Ectodermal cell (in vitro differentiated cells): ENCODE results near the gene KMO.
A peak's percentile ranks its signal among the peaks of the same experiment; 100 is the strongest.

Experiments
- H3K27ac ChIP-seq: 2 replicates; pipeline ENCODE4 v1.7.0; 2013; ENCODE audit warnings: mild to moderate bottlenecking, low read depth, low read length; ENCODE audit not compliant: insufficient read depth, poor library complexity, severe bottlenecking
- H3K27me3 ChIP-seq: 2 replicates; pipeline ENCODE4 v1.7.0; 2013; ENCODE audit warnings: mild to moderate bottlenecking, low read length; ENCODE audit not compliant: insufficient read depth, control insufficient read depth, poor library complexity, severe bottlenecking
- H3K36me3 ChIP-seq: one replicate; pipeline ENCODE4 v1.7.0; 2013; ENCODE audit warnings: low read length; ENCODE audit not compliant: control insufficient read depth, insufficient read depth
- H3K4me1 ChIP-seq: one replicate; pipeline ENCODE4 v1.7.0; 2013; ENCODE audit warnings: low read length; ENCODE audit not compliant: control insufficient read depth, insufficient read depth
- H3K4me3 ChIP-seq: 2 replicates; pipeline ENCODE4 v1.7.0; 2013; ENCODE audit warnings: low read depth, low read length, control low read depth; ENCODE audit not compliant: insufficient read depth
- H3K9me3 ChIP-seq: 2 replicates; pipeline ENCODE4 v1.7.0; 2013; ENCODE audit warnings: mild to moderate bottlenecking, low read length, moderate library complexity; ENCODE audit not compliant: control insufficient read depth
- WGBS, 2 experiments: methylation state at CpG; one replicate each; pipeline ENCODE4 v1.1.7; 2013; ENCODE audit warnings: missing lambda C conversion rate in 2 of 2; 5-methylcytosine and 5-hydroxymethylcytosine counted together

Gene KMO

GRCh38 chr1:241518476-241519307 is 13.5 kb upstream of the KMO start:
- no peaks in the 10 kb centered on the region for H3K4me1 ChIP-seq
- H3K27me3 ChIP-seq, result peaks cover 17% of the 10 kb centered on the region
- no peak overlapping the region for H3K27ac ChIP-seq
- peak overlapping the region; percentile 65 for H3K4me3 ChIP-seq
- WGBS, 2 experiments, result 8% methylated on average over 28 of the region's 28 CpGs
- H3K36me3 ChIP-seq, result peaks cover 3% of the 10 kb centered on the region
- no peaks in the 10 kb centered on the region for H3K9me3 ChIP-seq

GRCh38 chr1:241519308-241520079 is 12.7 kb upstream of the KMO start, which contains the start of gene FH:
Gene FH (minus strand): TSS chr1:241519755. CDS start chr1:241519722, 33 bp downstream.
- H3K4me1 ChIP-seq, result no peaks in the 10 kb centered on the region
- H3K9me3 ChIP-seq, result no peaks in the 10 kb centered on the region
- peaks cover 18% of the 10 kb centered on the region for H3K27me3 ChIP-seq
- H3K4me3 ChIP-seq, result peak within 1 kb of the TSS; percentile 65
- 0 to 1% methylated on average over 69 to 70 of the region's 70 CpGs for WGBS, 2 experiments
- peaks cover 3% of the 10 kb centered on the region for H3K36me3 ChIP-seq
- H3K27ac ChIP-seq, result no peak within 1 kb of the TSS

DNA sequence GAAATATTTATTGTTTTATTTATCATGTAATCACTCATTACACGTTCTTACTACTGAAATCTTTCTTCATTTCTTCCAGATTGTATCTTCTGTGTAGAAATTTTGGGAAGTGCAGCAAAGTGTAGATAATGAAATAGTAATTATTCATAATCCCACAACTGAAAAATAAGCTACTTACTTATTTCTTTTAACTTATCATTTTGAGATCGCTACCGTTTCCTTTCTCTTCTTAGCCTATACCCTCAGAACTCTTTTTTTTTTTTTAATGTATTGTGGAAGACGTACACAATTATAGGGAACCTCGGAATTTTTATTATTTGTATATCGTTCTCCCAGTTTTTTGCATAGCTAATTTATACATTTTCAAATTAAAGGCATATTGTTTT is 12.1 kb upstream of the KMO start:
- Histone ChIP-seq H3K27ac (no peak overlapping the region), H3K9me3 (no peaks in the 10 kb centered on the region), H3K4me1 (no peaks in the 10 kb centered on the region), H3K36me3 (peaks cover 3% of the 10 kb centered on the region), H3K4me3 (peak overlapping the region; percentile 65), H3K27me3 (peaks cover 18% of the 10 kb centered on the region)
- 0% methylated on average over 1 of the region's 6 CpGs; no CpG with 5 or more reads in 1 of the 2 experiments for WGBS, 2 experiments

GRCh38 chr1:241521718-241522117 is 10.5 kb upstream of the KMO start:
- Histone ChIP-seq H3K27me3 (peaks cover 18% of the 10 kb centered on the region), H3K9me3 (no peaks in the 10 kb centered on the region), H3K27ac (no peak overlapping the region), H3K36me3 (no peaks in the 10 kb centered on the region), H3K4me3 (no peak overlapping the region), H3K4me1 (no peaks in the 10 kb centered on the region)
- WGBS, 2 experiments, result 89 to 100% methylated on average over 1 of the region's 2 CpGs

DNA sequence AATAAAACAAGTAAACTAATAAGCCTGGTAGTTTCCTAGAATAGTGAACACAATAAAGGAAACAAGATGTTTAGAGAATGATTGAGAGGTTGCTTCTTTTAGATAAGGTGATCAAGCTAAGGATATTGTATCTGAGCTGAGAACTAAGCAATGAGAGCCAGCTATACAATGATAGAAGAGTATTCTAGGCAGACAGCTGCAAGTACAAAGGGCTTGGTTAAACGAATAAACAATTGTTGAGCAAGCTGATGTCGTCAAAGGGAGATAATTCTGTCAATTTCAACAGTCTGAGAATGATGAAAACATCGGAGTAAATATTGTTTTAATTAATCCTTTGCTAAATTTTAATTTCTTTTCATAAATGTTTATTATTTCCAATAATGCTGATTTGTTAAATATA is 7.2 kb upstream of the KMO start:
- no peaks in the 10 kb centered on the region for H3K36me3 ChIP-seq
- H3K27me3 ChIP-seq, result peaks cover 18% of the 10 kb centered on the region
- no peaks in the 10 kb centered on the region for H3K9me3 ChIP-seq
- no peak overlapping the region for H3K27ac ChIP-seq
- no peaks in the 10 kb centered on the region for H3K4me1 ChIP-seq
- WGBS, 2 experiments, result 81 to 94% methylated on average over 2 to 3 of the region's 3 CpGs
- no peak overlapping the region for H3K4me3 ChIP-seq

DNA sequence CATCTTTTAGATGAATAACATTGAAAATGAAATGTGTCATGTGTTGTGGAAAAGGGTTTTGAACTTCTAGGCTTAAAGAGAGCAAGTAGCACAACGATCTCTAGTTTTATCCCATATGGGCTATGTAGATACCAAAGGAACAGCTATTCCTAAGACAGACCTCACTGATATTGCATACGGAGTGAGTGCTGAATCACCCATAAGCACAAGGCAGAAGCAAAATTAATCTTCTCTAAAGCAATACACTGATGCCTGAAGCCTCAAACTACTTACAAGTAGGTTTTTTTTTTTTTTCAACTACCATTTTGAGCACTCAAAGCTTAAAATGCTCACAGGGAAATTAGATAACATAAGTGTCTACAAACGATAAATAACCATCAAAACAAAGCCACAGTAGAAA is 5.0 kb upstream of the KMO start:
- no peaks in the 10 kb centered on the region for H3K9me3 ChIP-seq
- H3K27ac ChIP-seq, result no peak overlapping the region
- WGBS, 2 experiments, result 91 to 98% methylated on average over 3 of the region's 3 CpGs
- H3K36me3 ChIP-seq, result no peaks in the 10 kb centered on the region
- no peak overlapping the region for H3K4me3 ChIP-seq
- H3K4me1 ChIP-seq, result no peaks in the 10 kb centered on the region
- peaks cover 16% of the 10 kb centered on the region for H3K27me3 ChIP-seq

- H3K4me1 ChIP-seq, result no peaks in the 10 kb centered on the region
- no peak overlapping the region for H3K4me3 ChIP-seq
- H3K27me3 ChIP-seq, result no peaks in the 10 kb centered on the region
- no peaks in the 10 kb centered on the region for H3K36me3 ChIP-seq
- H3K27ac ChIP-seq, result no peak overlapping the region
- H3K9me3 ChIP-seq, result no peaks in the 10 kb centered on the region
- 61 to 75% methylated on average over 7 to 9 of the region's 11 CpGs for WGBS, 2 experiments
These were observed 700 bp upstream of the KMO start for GRCh38 chr1:241531195-241532161.

DNA sequence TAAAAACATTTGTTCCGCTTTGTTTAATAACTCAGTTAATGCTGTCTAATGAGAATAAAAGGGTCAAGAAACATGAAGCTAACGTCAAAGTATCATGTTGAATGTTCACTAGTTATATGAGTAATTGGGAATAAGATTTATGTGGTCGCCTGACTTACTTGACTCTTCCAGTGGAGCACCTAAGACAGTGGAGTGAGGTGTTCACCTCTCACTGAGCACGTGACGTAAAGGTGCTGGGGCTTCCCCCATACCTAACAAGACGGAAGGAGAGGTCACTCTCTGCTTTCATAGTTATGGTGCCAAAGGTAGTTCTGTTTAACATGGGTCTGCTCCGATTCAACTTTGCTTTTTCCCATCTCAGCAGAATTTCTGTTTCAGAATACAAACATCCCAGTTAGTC is 686 bp downstream of the KMO start:
- WGBS, 2 experiments, result 91 to 92% methylated on average over 7 of the region's 7 CpGs
- Histone ChIP-seq H3K9me3 (no peaks in the 10 kb centered on the region), H3K4me1 (no peaks in the 10 kb centered on the region), H3K27me3 (no peaks in the 10 kb centered on the region), H3K36me3 (no peaks in the 10 kb centered on the region), H3K27ac (no peak overlapping the region), H3K4me3 (no peak overlapping the region)

DNA sequence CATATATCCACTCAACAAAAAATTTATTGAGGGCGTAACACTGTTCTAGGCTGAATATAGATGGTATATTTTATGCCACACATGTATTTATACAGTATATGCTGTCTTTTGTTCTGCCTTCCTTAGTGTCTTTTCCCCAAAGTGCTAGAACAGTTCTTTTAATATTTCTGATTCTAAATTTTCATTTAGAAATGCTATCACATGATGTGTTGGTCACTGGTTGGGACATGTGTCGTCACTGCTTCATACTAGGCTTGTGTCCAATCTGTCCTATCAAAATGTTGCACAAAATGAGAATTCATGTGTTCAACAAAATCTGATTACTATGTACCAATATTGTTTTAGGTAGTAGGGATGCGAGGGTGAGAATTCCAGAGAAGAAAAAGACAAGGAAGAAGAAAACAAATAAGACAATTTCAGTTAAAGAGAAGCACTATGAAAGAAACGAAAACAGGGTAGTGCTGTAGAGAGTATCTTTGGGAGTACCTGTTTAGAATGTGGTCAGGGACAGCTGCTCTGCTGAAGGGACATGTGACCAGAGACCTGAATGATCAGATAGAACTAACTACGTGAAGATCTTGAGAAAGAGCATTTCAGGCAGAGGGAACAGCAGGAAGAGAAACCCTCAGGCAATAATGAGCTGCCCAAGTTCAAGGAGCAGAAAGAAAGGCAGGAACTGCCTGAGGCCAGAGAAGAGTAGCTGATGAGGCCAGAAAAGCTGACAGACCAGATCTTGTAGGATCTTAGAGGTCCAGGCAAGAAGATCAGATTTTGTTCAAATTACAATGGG is 1.3 kb downstream of the KMO start:
- Histone ChIP-seq H3K4me1 (no peaks in the 10 kb centered on the region), H3K36me3 (no peaks in the 10 kb centered on the region), H3K4me3 (no peak overlapping the region), H3K9me3 (no peaks in the 10 kb centered on the region), H3K27me3 (no peaks in the 10 kb centered on the region), H3K27ac (no peak overlapping the region)
- 80 to 87% methylated on average over 4 of the region's 5 CpGs for WGBS, 2 experiments
